HCT116 (cell line): Measurements from ENCODE around the gene FNDC7.

Experiments used
- EGR1 ChIP-seq: IDR thresholded peaks from 2 replicates; pipeline ENCODE4 v1.6.1; 2012; ENCODE audit warnings: low read depth
- POLR2A ChIP-seq: IDR thresholded peaks from 2 replicates; pipeline ENCODE4 v1.7.0; 2011; ENCODE audit warnings: borderline replicate concordance; ENCODE audit not compliant: insufficient read depth, insufficient read length; ENCODE audit errors: extremely low read depth
- POLR2AphosphoS5 ChIP-seq: IDR thresholded peaks from 2 replicates; pipeline ENCODE4 v1.6.1; 2011; ENCODE audit warnings: mild to moderate bottlenecking, low read depth, low read length, moderate library complexity
- REST ChIP-seq: IDR thresholded peaks from 2 replicates; pipeline ENCODE4 v1.6.1; 2012; ENCODE audit warnings: low read depth
- TF ChIP-seq, protein P1 (sequence below): IDR thresholded peaks from 2 replicates; pipeline ENCODE4 v1.6.1; 2012

DNA sequence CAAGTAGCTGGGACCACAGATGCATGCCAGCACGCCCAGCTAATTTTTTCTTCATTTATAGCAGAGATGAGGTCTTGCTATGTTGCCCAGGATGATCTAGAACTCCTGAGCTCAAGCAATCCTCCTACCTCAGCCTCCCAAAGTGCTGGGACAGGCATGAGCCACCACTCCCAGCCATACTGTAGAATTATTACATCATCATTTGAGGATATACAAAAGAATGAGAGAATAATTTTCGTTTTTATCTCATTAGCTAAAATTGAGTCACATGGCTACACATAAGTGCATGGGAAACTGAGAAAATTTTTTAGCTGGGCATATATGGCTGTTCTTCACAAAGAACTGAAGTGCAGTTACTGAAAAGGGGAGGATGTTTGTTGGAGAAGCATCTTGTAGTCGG, 55.0 kb downstream of the FNDC7 start:
- TF ChIP-seq, protein P1, sequence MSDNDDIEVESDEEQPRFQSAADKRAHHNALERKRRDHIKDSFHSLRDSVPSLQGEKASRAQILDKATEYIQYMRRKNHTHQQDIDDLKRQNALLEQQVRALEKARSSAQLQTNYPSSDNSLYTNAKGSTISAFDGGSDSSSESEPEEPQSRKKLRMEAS, result no peak
- TF ChIP-seq POLR2AphosphoS5 (no peak), REST (no peak), POLR2A (no peak), EGR1 (no peak)
